GM19372 (cell line): ENCODE measurements around the gene TIPRL.
"Not testable (repeated sequence)": the region's sequence is repeated elsewhere in the genome, so short reads cannot be mapped to it uniquely, and the experiment has no call there.

ENCODE experiments used
- ATAC-seq: cut with Tn5 transposase; IDR thresholded peaks from one replicate; pipeline ENCODE4 v1.9.1; 2021; ENCODE audit warnings: mild to moderate bottlenecking, low read depth, moderate library complexity; ENCODE audit not compliant: unreplicated experiment

The TIPRL gene

GRCh38 chr1:168157638-168158037 is 21.1 kb upstream of the TIPRL start:
- ATAC-seq: no peak

GRCh38 chr1:168159251-168159650 is 19.5 kb upstream of the TIPRL start:
- no peak for ATAC-seq

- ATAC-seq: no peak
Observed at GRCh38 chr1:168159979-168160378, 18.8 kb upstream of the TIPRL start.

- ATAC-seq: no peak
Observed at GRCh38 chr1:168161459-168161858, 17.3 kb upstream of the TIPRL start.

GRCh38 chr1:168163670-168164069 is 15.1 kb upstream of the TIPRL start:
- ATAC-seq: no peak

DNA sequence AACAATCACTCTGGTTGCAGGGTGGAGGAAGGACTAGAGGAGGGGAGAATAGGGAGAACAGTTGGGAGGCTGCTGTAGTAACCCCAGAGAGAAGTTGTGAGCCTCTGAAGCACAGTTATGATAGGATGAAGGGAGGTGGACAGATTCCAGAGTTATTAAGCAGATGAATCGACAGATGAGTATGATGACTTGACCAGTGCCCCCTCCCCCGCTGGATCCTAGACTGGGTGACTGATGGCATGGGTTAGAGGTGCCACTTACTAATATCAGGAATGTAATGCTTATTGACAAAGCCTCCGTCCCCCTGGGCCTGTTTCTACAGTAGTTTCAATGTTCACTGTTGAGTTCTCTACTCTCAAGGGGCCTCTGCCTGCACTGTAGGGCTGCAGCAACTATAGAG is 14.0 kb upstream of the TIPRL start:
- no peak for ATAC-seq

- ATAC-seq: no peak
Observed at GRCh38 chr1:168167806-168168205, 11.0 kb upstream of the TIPRL start.

DNA sequence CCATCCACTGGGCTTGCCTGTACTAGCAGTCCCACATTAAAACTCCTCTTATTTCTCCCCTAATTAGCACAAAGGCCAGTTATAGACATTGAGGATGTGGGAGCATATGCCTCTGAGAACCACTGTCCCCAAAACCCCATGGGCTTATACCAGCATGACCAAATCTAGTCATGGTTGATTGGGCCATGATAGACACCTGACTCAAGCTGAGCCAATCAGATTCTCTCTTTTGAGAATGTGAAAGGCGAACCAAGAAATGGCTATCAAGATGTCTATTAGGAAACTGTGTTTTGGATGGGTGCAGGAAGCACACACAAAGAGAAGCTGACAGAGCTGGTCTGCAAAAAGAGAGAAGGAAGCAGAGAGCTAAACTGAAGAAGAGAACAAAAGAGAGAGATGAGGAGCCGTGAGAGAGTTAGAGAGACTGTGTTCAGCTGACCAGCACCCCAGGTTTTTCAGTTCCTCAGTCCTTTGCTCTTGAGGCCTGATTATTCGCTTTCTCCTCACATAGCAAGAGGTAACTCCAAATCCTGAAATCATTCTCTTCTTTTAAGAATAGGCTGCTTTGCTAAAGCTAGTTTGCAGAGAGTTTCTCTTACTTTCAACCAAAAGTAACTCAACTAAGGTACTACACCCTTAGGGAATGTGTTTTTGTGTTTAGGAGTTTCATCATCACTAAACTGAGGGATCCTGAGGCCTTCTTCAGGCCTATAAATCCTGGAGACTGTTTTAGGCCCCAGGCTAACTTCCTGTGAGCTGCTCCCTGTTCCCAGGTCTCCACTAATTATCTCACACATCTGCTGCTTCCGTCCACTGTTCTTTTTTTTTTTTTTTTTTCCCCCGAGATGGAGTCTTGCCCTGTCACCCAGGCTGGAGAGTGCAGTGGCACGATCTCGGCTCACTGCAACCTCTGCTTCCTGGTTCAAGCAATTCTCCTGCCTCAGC is 7.9 kb upstream of the TIPRL start:
- no peak for ATAC-seq

- ATAC-seq: no peak
Observed at GRCh38 chr1:168172250-168172915, 6.4 kb upstream of the TIPRL start.

DNA sequence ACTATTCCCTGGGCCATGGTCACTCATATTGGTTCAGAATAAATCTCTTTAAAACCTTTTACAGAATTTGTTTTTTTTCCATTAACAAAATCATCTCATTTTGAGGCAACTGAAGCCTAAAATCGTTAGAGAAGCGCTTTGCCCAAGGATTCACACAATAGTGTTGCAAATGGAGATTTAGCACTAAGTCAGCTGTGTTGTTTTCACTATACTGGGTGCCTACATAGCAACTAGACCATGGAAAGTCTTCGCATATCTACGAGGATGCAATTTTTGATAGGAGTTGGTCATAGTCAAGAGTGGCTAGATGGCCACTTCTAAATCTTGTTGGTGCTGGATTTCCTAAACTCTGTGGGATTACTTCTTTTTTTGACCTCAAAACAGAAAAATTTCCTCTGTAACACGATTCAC is 530 bp upstream of the TIPRL start:
- ATAC-seq: no peak

- ATAC-seq: no peak
Observed at GRCh38 chr1:168179438-168180147, 831 bp downstream of the TIPRL start.

- ATAC-seq: no peak
Observed at GRCh38 chr1:168180148-168180524, 1.4 kb downstream of the TIPRL start.

DNA sequence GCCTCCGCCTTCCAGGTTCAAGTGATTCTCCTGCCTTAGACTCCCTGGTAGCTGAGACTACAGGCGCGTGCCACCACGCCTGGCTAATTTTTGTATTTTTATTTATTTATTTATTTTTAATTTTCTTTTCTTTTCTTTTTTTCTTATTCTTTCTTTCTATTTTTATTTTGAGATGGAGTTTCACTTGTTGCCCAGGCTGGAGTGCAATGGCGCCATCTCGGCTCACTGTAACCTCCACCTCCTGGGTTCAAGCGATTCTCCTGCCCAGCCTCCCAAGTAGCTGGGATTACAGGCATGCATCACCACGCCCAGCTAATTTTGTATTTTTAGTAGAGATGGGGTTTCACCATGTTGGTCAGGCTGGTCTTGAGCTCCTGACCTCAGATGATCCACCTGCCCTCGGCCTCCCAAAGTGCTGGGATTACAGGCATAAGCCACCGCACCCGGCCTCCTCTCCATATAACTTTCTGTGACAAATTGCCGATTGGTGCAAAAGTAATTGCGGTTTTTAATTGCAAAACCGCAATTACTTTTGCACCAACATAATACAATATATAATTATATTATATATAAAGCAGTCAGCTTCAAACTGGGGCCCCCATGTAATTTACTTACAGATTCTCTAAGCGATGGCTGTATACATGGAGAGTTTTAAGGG is 2.4 kb downstream of the TIPRL start:
- not testable (repeated sequence) for ATAC-seq

DNA sequence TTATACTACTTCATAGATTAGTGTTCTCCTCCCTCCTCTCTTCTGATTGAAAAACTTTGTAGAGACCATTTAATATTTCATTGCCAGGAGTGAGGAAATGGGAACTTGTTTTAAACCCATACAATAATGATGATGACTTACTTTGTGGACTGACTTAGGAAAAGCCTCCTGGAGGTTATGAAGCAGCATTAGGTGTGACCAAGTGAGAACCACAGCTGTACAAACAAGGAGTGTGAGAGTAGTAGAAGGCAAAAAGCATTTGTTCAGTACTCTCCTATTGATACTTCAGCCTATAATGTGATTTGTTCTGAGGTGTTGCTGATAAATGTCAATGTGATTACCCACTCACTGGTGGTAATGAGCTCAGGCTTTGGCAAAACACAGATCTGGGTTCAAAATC is 8.4 kb downstream of the TIPRL start:
- no peak for ATAC-seq

DNA sequence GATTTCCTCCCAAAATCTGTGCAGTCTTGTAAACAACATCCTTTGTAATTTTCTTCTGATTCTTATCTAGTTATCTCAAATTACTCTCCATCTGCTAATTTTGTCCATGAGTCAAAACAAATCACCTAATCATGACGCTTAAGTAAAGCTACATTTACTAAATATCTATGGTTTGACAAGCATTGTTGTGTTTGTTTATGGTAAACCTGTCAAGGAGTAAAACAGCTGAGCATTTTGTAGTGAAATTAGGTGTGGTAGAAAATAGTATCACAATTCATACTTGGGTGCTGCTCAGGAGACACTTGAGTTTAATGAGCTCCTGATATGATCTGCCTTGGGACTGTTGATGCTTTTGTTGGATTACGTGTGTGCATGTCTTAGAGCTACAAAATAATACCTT is 11.6 kb downstream of the TIPRL start:
- ATAC-seq: no peak

DNA sequence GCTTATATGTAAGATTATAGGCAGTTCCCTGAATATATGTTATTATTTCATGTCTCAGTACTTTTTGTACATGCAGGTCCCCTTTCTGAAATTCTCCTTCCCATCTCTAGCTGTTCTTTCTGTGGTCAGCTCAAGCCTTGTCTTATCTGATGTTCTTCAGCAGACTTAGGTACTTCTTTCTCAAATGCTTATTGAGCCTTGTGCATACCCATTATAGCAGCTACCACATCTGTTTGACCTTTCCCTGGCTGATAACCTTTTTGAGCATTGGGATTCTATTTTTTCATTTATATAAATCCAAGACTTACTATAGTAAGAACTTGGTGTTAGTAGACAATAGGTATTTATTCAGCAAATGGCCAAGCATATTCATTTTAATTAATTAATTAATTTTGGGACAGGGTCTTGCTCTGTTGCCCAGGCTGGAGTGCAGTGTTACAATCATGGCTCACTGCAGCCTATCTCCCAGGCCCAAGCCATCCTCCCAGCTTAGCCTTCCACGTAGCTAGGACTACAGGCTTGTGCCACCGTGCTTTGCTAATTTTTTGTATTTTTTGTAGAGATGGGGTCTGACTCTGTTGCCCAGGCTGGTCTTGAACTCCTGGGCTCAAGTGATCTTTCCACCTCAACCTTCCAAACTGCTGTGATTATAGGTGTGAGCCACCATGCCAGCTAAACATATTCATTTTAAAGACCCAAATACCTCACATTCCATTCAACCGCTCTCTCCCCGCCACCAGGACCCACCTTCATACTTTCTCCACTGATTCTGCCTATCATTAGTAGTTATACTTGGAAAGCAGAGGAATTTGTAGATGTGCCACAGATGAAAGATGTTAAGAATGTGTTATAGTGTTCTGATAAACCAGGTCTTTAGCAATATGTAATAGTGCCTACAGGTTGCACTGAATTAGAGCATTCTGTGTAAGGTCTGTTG is 16.7 kb downstream of the TIPRL start:
- no peak for ATAC-seq

- ATAC-seq: no peak
Observed at GRCh38 chr1:168199056-168199455, 20.3 kb downstream of the TIPRL start.

DNA sequence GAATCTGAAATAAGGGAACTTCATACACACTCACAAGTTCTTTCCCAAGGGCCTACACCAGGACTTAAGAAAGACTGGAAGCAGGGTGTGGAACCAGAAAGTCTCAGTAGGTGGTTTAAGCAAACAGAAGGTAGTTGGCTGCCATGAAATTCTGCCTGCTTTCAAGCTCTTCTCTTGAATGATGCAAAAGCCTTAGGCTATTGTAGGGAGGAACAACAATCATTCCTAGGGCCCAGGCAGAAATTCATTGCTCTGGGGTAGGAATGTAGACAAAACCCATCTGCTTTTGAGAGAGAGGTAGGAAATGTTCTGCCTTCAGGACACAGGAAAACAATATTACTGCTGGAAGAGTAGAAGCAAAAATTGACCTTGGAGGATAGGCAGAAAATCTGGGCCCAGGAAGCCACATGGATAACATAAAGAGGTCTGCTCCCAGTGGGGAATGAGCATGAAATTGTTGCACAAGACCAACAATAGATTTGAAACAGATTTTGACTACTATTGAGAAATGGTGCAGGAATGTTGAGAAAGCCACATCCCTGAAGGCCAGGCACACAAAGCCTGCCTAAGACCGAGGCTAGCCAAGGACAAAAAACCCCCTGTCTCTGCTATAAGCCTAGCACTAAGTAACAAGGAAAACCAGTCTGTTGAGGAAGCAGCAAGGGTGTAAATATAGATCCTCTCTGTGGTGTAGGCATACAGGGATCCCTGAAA is 24.3 kb downstream of the TIPRL start:
- ATAC-seq: no peak

DNA sequence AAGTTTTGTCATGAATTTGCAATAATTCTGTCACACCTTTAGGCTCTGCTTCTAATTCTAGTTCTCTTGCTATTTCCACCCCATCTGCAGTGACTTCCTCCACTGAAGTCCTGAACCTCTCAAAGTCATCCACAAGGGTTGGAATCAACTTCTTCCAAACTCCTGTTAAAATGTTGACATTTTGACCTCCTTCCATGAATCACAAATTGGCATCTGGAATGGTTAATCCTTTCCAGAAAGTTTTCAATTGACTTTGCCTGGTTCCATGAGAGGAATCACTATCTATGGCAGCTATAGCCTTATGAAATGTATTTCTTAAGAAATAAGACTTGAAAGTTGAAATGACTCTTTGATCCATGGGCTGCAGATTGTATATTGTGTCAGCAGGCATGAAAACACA is 27.3 kb downstream of the TIPRL start:
- no peak for ATAC-seq
